Parathyroid adenoma (tissue), 2 donors: ENCODE data around the gene LRCH1.

Source experiments
- H2AFZ ChIP-seq: fragments of 300-600 bp; sonication (generic); one replicate; pipeline ENCODE4 v1.7.0; 2017; ENCODE audit warnings: antibody characterized with exemption, mild to moderate bottlenecking
- H3K27ac ChIP-seq: fragments of 300-600 bp; sonication (generic); one replicate; pipeline ENCODE4 v1.7.0; 2017
- H3K27me3 ChIP-seq: fragments of 300-600 bp; sonication (generic); one replicate; pipeline ENCODE4 v1.7.0; 2017; ENCODE audit warnings: low read length; ENCODE audit not compliant: control insufficient read depth, insufficient read depth
- H3K36me3 ChIP-seq: fragments of 300-600 bp; sonication (generic); one replicate; pipeline ENCODE4 v1.7.0; 2017; ENCODE audit warnings: low read length; ENCODE audit not compliant: control insufficient read depth, insufficient read depth
- H3K4me1 ChIP-seq: fragments of 300-600 bp; sonication (generic); one replicate; pipeline ENCODE4 v1.7.0; 2017; ENCODE audit warnings: control low read depth
- H3K4me2 ChIP-seq: fragments of 300-600 bp; sonication (generic); one replicate; pipeline ENCODE4 v1.7.0; 2017; ENCODE audit warnings: low read length
- H3K4me3 ChIP-seq: fragments of 300-600 bp; sonication (generic); one replicate; pipeline ENCODE4 v1.7.0; 2017; ENCODE audit warnings: low read depth, low read length
- H3K79me2 ChIP-seq: fragments of 300-600 bp; sonication (generic); one replicate; pipeline ENCODE4 v1.7.0; 2017; ENCODE audit warnings: control low read depth
- H3K9ac ChIP-seq: fragments of 300-600 bp; sonication (generic); one replicate; pipeline ENCODE4 v1.7.0; 2017; ENCODE audit warnings: mild to moderate bottlenecking
- H3K9me3 ChIP-seq: fragments of 300-600 bp; sonication (generic); one replicate; pipeline ENCODE4 v1.7.0; 2017; ENCODE audit warnings: low read length; ENCODE audit not compliant: control insufficient read depth
- TF ChIP-seq, protein P1 (sequence below): fragments of 300-600 bp; sonication (generic); IDR thresholded peaks from one replicate; pipeline ENCODE4 v1.7.0; 2017; ENCODE audit warnings: antibody characterized with exemption, mild to moderate bottlenecking
- donor health status: primary hyperparathyroidism.

The LRCH1 gene

DNA sequence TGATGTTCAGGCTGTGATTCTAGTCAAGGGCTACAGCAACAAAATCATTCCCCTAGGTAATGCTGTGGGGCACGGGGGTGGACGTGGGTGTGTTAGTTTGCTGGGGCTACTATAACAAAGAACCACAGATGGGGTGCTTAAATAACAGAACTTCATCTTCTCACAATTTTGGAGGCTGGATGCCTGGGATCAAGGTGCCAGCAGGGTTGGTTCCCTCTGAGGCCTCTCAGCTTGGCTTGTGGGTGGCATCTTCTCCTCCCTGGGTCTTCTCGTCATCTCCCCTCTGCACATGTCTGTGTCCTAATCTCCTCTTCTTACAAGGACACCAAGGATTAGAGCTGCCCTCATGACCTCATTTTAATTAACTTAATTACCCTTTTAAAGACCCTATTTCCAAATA lies 129.0 kb downstream of the LRCH1 start:
- H3K79me2 ChIP-seq: no peaks in the 10 kb centered on the region
- H3K9me3 ChIP-seq: no peaks in the 10 kb centered on the region
- TF ChIP-seq, protein P1, sequence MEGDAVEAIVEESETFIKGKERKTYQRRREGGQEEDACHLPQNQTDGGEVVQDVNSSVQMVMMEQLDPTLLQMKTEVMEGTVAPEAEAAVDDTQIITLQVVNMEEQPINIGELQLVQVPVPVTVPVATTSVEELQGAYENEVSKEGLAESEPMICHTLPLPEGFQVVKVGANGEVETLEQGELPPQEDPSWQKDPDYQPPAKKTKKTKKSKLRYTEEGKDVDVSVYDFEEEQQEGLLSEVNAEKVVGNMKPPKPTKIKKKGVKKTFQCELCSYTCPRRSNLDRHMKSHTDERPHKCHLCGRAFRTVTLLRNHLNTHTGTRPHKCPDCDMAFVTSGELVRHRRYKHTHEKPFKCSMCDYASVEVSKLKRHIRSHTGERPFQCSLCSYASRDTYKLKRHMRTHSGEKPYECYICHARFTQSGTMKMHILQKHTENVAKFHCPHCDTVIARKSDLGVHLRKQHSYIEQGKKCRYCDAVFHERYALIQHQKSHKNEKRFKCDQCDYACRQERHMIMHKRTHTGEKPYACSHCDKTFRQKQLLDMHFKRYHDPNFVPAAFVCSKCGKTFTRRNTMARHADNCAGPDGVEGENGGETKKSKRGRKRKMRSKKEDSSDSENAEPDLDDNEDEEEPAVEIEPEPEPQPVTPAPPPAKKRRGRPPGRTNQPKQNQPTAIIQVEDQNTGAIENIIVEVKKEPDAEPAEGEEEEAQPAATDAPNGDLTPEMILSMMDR: no peak
- H3K4me3 ChIP-seq: no peak overlapping the region
- H3K36me3 ChIP-seq: no peaks in the 10 kb centered on the region
- peaks cover 7% of the 10 kb centered on the region for H3K4me1 ChIP-seq
- no peak overlapping the region for H3K9ac ChIP-seq
- no peaks in the 10 kb centered on the region for H3K27me3 ChIP-seq
- no peak overlapping the region for H3K4me2 ChIP-seq
- H2AFZ ChIP-seq: no peak overlapping the region
- no peak overlapping the region for H3K27ac ChIP-seq

DNA sequence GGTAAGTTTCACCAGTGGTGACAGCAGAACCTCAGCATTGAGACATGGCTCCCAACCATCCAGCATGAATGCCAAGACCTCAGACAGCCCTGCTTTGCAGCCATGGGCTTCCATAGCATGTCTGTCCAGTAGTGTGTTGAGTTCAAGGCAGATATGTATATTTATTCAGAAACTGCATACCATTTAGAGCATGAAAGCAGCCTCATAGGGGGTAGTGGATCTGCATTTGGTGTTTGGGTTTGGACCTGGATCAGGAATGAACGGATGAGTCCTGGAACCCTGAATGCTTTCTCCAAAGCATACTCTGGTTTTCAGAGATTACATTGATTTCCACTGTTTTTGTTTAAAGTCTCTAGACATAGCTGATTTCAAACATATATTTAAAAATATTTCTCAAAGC lies 129.7 kb downstream of the LRCH1 start:
- no peaks in the 10 kb centered on the region for H3K36me3 ChIP-seq
- H3K4me3 ChIP-seq: no peak overlapping the region
- no peak overlapping the region for H3K9ac ChIP-seq
- no peak overlapping the region for H2AFZ ChIP-seq
- no peaks in the 10 kb centered on the region for H3K27me3 ChIP-seq
- no peaks in the 10 kb centered on the region for H3K9me3 ChIP-seq
- H3K27ac ChIP-seq: no peak overlapping the region
- H3K79me2 ChIP-seq: no peaks in the 10 kb centered on the region
- TF ChIP-seq, protein P1: no peak
- peaks cover 7% of the 10 kb centered on the region for H3K4me1 ChIP-seq
- H3K4me2 ChIP-seq: no peak overlapping the region

DNA sequence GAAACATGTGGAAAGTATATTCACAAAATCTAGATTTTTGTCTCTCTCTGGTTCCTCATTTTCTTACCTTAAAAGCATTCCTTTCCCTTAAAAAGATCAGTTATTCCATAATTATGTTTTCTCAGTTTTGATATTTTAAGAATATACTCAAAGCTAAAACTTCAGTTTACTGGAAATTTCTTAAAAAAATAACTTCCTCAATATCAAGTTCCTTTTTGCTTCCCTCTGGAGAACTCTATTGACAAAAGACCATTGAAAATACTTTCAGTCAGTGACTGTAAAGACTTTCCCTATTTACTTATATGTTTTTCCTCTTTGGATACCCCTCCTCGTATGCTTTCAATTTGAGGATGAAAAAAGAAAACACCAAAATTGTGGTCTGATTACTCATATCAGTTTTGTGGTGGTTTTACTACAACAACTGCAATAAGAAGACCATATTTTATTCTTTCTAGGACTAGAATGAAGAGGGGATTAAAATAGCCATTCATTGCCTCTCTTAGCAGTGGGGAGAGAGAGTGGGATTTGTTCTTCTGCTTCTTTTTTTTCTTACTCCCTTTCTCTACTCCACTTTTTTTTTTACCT lies 130.8 kb downstream of the LRCH1 start:
- Histone ChIP-seq H3K4me3 (no peak overlapping the region), H3K36me3 (no peaks in the 10 kb centered on the region), H3K27me3 (no peaks in the 10 kb centered on the region), H3K9me3 (no peaks in the 10 kb centered on the region), H3K4me1 (peaks cover 7% of the 10 kb centered on the region), H2AFZ (no peak overlapping the region), H3K9ac (no peak overlapping the region), H3K4me2 (no peak overlapping the region), H3K79me2 (no peaks in the 10 kb centered on the region), H3K27ac (no peak overlapping the region)
- TF ChIP-seq, protein P1: no peak

DNA sequence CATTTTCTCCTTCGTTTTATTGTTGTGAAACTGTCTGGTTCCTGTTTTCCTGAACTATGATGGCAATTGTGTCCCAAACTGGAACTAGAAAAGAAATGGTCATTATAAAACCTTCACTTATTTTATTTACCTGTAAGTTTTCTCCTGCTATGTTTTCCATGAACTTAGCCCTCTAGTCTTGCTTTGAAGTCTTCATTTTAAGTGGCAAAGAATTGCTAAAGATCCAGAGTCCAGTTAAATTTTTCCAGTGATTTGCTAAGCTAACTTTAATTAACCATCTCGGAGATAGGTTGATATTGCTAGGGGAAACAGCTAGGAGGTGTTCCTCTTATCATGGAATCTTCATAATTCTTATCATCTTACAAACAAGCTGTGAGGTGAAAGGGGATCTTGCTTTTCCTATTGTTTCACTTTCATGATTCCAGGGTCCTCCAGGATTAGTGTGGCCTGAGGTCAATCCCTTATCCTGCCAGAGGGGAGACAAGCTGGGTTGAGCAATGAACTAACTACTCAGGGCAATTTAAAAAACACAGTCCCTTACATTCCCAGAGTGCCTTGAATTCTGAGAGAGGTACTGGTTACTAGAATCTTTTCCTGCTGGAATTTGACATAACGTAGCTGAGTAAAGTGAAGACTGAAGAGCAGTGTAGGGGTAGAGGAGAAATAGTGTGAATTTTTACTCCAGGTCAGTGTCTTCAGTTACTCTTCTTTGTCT lies 131.5 kb downstream of the LRCH1 start:
- H3K27ac ChIP-seq: peak overlapping the region; percentile 30
- H3K36me3 ChIP-seq: no peaks in the 10 kb centered on the region
- H3K4me3 ChIP-seq: no peak overlapping the region
- H3K9ac ChIP-seq: no peak overlapping the region
- no peak overlapping the region for H3K4me2 ChIP-seq
- no peak overlapping the region for H2AFZ ChIP-seq
- H3K79me2 ChIP-seq: no peaks in the 10 kb centered on the region
- H3K4me1 ChIP-seq: peaks cover 3% of the 10 kb centered on the region
- no peaks in the 10 kb centered on the region for H3K27me3 ChIP-seq
- TF ChIP-seq, protein P1: no peak
- no peaks in the 10 kb centered on the region for H3K9me3 ChIP-seq
